AG08396 (cell line): Measurements from ENCODE around the gene CNN2.

Experiments used
- DNase-seq: peaks from one replicate; pipeline ENCODE4 v3.0.0; 2012; ENCODE audit warnings: low spot score, mixed read lengths

CNN2 gene

GRCh38 chr19:1081301-1082164, 55.1 kb downstream of the CNN2 start:
- no peak for DNase-seq

- DNase-seq, result peak; percentile 76
Measured at GRCh38 chr19:1082165-1082927, 55.9 kb downstream of the CNN2 start.

GRCh38 chr19:1082928-1083816, 56.8 kb downstream of the CNN2 start:
- no peak for DNase-seq

GRCh38 chr19:1084024-1084868, 57.8 kb downstream of the CNN2 start:
- no peak for DNase-seq

- DNase-seq, result no peak
Measured at GRCh38 chr19:1085053-1085658, 58.7 kb downstream of the CNN2 start.

- DNase-seq, result no peak
Measured at GRCh38 chr19:1085676-1086442, 59.5 kb downstream of the CNN2 start.

- no peak for DNase-seq
Measured at GRCh38 chr19:1086613-1087012, 60.2 kb downstream of the CNN2 start.

- DNase-seq, result no peak
Measured at GRCh38 chr19:1087813-1088415, 61.5 kb downstream of the CNN2 start.

GRCh38 chr19:1088416-1089010, 62.1 kb downstream of the CNN2 start:
- DNase-seq, result no peak
